NCI-H2081 (cell line): ENCODE results near the gene ATP8A1.

ENCODE experiments used
- DNase-seq, 2 experiments: peaks; one replicate each; lab custom pipeline; 2025; lab: John Stamatoyannopoulos, UW

Gene ATP8A1

GRCh38 chr4:42626629-42627146 lies 30.2 kb downstream of the ATP8A1 start:
- DNase-seq = no peak

- no peak for DNase-seq
Measured at GRCh38 chr4:42625329-42625728, 31.6 kb downstream of the ATP8A1 start.

- no peak for DNase-seq
Measured at GRCh38 chr4:42624551-42624950, 32.4 kb downstream of the ATP8A1 start.

GRCh38 chr4:42618023-42618422 lies 38.9 kb downstream of the ATP8A1 start:
- no peak for DNase-seq

GRCh38 chr4:42617030-42617429 lies 39.9 kb downstream of the ATP8A1 start:
- no peak for DNase-seq

- no peak for DNase-seq
Measured at GRCh38 chr4:42616572-42616971, 40.3 kb downstream of the ATP8A1 start.

- DNase-seq = no peak
Measured at GRCh38 chr4:42615131-42615763, 41.7 kb downstream of the ATP8A1 start.

- no peak for DNase-seq
Measured at GRCh38 chr4:42612898-42613297, 44.0 kb downstream of the ATP8A1 start.

- no peak for DNase-seq
Measured at GRCh38 chr4:42610941-42611340, 46.0 kb downstream of the ATP8A1 start.

GRCh38 chr4:42609051-42609450 lies 47.9 kb downstream of the ATP8A1 start:
- no peak for DNase-seq

GRCh38 chr4:42608551-42608950 lies 48.4 kb downstream of the ATP8A1 start:
- DNase-seq = no peak

GRCh38 chr4:42607011-42607726 lies 49.7 kb downstream of the ATP8A1 start:
- DNase-seq = no peak

GRCh38 chr4:42605264-42605663 lies 51.6 kb downstream of the ATP8A1 start:
- no peak for DNase-seq

- no peak for DNase-seq
Measured at GRCh38 chr4:42603862-42604261, 53.0 kb downstream of the ATP8A1 start.

GRCh38 chr4:42600578-42600977 lies 56.3 kb downstream of the ATP8A1 start:
- no peak for DNase-seq

- DNase-seq = no peak
Measured at GRCh38 chr4:42596918-42597317, 60.0 kb downstream of the ATP8A1 start.

- DNase-seq = peak in 1 of 2 experiments; percentile 27
Measured at GRCh38 chr4:42594888-42595287, 62.0 kb downstream of the ATP8A1 start.

GRCh38 chr4:42588909-42589308 lies 68.0 kb downstream of the ATP8A1 start:
- DNase-seq = no peak

GRCh38 chr4:42586775-42587174 lies 70.1 kb downstream of the ATP8A1 start:
- DNase-seq = no peak

GRCh38 chr4:42579903-42580302 lies 77.0 kb downstream of the ATP8A1 start:
- no peak for DNase-seq

- no peak for DNase-seq
Measured at GRCh38 chr4:42578187-42578586, 78.7 kb downstream of the ATP8A1 start.

- no peak for DNase-seq
Measured at GRCh38 chr4:42574870-42575430, 82.0 kb downstream of the ATP8A1 start.

GRCh38 chr4:42573249-42573648 lies 83.7 kb downstream of the ATP8A1 start:
- DNase-seq = no peak
